ENCODE measurements around the gene ITGAV.

The ITGAV gene

GRCh38 chr2:186632417-186632816 is 42.6 kb downstream of the ITGAV start:
- POLR2A ChIA-PET = interaction anchor here (0.6 kb wide), 1 partner anchor 15 kb away, joined by 3 read pairs; no protein-coding TSS in a partner anchor
- CTCF ChIA-PET = interaction anchor here (1.5 kb wide), 1 partner anchor 9 kb away, joined by 5 read pairs; no protein-coding TSS in a partner anchor

GRCh38 chr2:186634701-186635100 is 44.8 kb downstream of the ITGAV start:
- H3K27ac ChIP-seq (ENCODE audit: extremely low read depth, low read depth, low read length) = no peak overlapping the region
- TF ChIP-seq ZNF292 (tag by site-specific recombination; IDR thresholded peaks at IDR 0.05; ENCODE audit: borderline replicate concordance, low read depth) = no peak
- no peak for TF ChIP-seq GLIS1 (tag by site-specific recombination; IDR thresholded peaks at IDR 0.05)
- no peaks in the 10 kb centered on the region for H3K9me3 ChIP-seq (ENCODE audit: control insufficient read depth, insufficient read depth, low read depth, low read length)
- H3K4me3 ChIP-seq (ENCODE audit: low read depth, low read length) = no peak overlapping the region
- no peaks in the 10 kb centered on the region for H3K4me1 ChIP-seq (ENCODE audit: control insufficient read depth, insufficient read depth, low read length)
- peaks cover 0 to 7% of the 10 kb centered on the region in 2 experiments for H3K36me3 ChIP-seq (ENCODE audit: control insufficient read depth in 2 of 2, insufficient read depth in 1 of 2, low read length in 2 of 2)
- ChIA-PET POLR2A (interaction anchor here (0.6 kb wide), 1 partner anchor 9 kb away, joined by 3 read pairs; no protein-coding TSS in a partner anchor), CTCF (interaction anchor here (0.7 to 2.7 kb wide), 3 partner anchors 45 to 130 kb away, joined by 3 to 15 read pairs (median 4); partner anchors contain the start of gene ITGAV)

More at GRCh38 chr2:186632417-186632816, 42.6 kb downstream of the ITGAV start:
- no peak overlapping the region for H3K4me3 ChIP-seq (ENCODE audit: low read depth, low read length)
- no peak for TF ChIP-seq ZBTB48 (tag by site-specific recombination; IDR thresholded peaks at IDR 0.05)
- TF ChIP-seq, protein P1, sequence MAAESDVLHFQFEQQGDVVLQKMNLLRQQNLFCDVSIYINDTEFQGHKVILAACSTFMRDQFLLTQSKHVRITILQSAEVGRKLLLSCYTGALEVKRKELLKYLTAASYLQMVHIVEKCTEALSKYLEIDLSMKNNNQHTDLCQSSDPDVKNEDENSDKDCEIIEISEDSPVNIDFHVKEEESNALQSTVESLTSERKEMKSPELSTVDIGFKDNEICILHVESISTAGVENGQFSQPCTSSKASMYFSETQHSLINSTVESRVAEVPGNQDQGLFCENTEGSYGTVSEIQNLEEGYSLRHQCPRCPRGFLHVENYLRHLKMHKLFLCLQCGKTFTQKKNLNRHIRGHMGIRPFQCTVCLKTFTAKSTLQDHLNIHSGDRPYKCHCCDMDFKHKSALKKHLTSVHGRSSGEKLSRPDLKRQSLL (tag by site-specific recombination; IDR thresholded peaks at IDR 0.05) = no peak
- TF ChIP-seq, protein P2, sequence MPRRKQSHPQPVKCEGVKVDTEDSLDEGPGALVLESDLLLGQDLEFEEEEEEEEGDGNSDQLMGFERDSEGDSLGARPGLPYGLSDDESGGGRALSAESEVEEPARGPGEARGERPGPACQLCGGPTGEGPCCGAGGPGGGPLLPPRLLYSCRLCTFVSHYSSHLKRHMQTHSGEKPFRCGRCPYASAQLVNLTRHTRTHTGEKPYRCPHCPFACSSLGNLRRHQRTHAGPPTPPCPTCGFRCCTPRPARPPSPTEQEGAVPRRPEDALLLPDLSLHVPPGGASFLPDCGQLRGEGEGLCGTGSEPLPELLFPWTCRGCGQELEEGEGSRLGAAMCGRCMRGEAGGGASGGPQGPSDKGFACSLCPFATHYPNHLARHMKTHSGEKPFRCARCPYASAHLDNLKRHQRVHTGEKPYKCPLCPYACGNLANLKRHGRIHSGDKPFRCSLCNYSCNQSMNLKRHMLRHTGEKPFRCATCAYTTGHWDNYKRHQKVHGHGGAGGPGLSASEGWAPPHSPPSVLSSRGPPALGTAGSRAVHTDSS (tag by site-specific recombination; IDR thresholded peaks at IDR 0.05) = no peak
- no peaks in the 10 kb centered on the region for H3K4me1 ChIP-seq (ENCODE audit: control insufficient read depth, insufficient read depth, low read length)
- H3K27ac ChIP-seq (ENCODE audit: extremely low read depth, low read depth, low read length) = no peak overlapping the region
- H3K9me3 ChIP-seq (ENCODE audit: control insufficient read depth, insufficient read depth, low read depth, low read length) = no peaks in the 10 kb centered on the region
- peaks cover 0 to under 1% of the 10 kb centered on the region in 2 experiments; a peak in 2 of 3 replicates for H3K36me3 ChIP-seq (ENCODE audit: control insufficient read depth in 2 of 2, insufficient read depth in 1 of 2, low read length in 2 of 2)

- Histone ChIP-seq H3K27ac (ENCODE audit: extremely low read depth, low read depth, low read length) (no peak overlapping the region), H3K36me3 (ENCODE audit: control insufficient read depth in 2 of 2, insufficient read depth in 1 of 2, low read length in 2 of 2) (peaks cover 4 to 19% of the 10 kb centered on the region in 2 experiments), H3K4me3 (ENCODE audit: low read depth, low read length) (no peak overlapping the region), H3K4me1 (ENCODE audit: control insufficient read depth, insufficient read depth, low read length) (no peaks in the 10 kb centered on the region), H3K9me3 (ENCODE audit: control insufficient read depth, insufficient read depth, low read depth, low read length) (no peaks in the 10 kb centered on the region)
- ChIA-PET CTCF (interaction anchor here (2.7 kb wide), 1 partner anchor 132 kb away, joined by 15 read pairs; no protein-coding TSS in a partner anchor), POLR2A (no interaction called here)
- TF ChIP-seq ZFP41 (tag by site-specific recombination; IDR thresholded peaks at IDR 0.05; ENCODE audit: borderline replicate concordance) (no peak), ZNF280D (tag by site-specific recombination; IDR thresholded peaks at IDR 0.05) (no peak), ZSCAN5A (tag by site-specific recombination; IDR thresholded peaks at IDR 0.05) (no peak)
- TF ChIP-seq, protein P2 (tag by site-specific recombination; IDR thresholded peaks at IDR 0.05) = no peak
Observed at GRCh38 chr2:186636800-186637496, 47.1 kb downstream of the ITGAV start.

All from HEK293 (cell line).